Kidney (tissue), 14 donors: ENCODE measurements around the gene IMPA2. TPM values are rescaled to one million over a fixed set of nuclear protein-coding genes. Genes with fewer than 3 reads are reported as not detected.

Experiments
- DNase-seq, 5 donors: peaks; one replicate each; pipeline ENCODE4 v3.0.0-alpha.2; 2013 to 2020
- FAIRE-seq: peaks from 2 replicates; lab custom pipeline; 2012; peaks lifted over from hg19 to GRCh38; lab: Jason Lieb, UNC
- H3K27ac ChIP-seq, 2 donors: one replicate each; pipeline ENCODE4 v1.7.0; 2013; ENCODE audit warnings: low read depth in 2 of 2, low read length in 2 of 2, inconsistent platforms in 1 of 2
- H3K27me3 ChIP-seq: one replicate; pipeline ENCODE4 v1.7.1; 2013; ENCODE audit warnings: low read length, inconsistent platforms; ENCODE audit not compliant: control insufficient read depth, insufficient read depth
- H3K36me3 ChIP-seq, 3 donors: one replicate each; pipeline versions ENCODE4 v1.7.0 to v1.7.1; 2013; ENCODE audit warnings: low read length in 3 of 3, control low read depth in 1 of 3, inconsistent platforms in 1 of 3; ENCODE audit not compliant: insufficient read depth in 3 of 3, control insufficient read depth in 2 of 3
- H3K4me1 ChIP-seq, 3 donors: one replicate each; pipeline versions ENCODE4 v1.7.0 to v1.7.1; 2013; ENCODE audit warnings: low read length in 3 of 3, inconsistent platforms in 1 of 3, low read depth in 1 of 3; ENCODE audit not compliant: control insufficient read depth in 2 of 3, insufficient read depth in 2 of 3
- H3K4me3 ChIP-seq, 3 donors: one replicate each; pipeline versions ENCODE4 v1.7.0 to v1.8.1; 2013; ENCODE audit warnings: low read length in 3 of 3, control low read depth in 1 of 3, inconsistent platforms in 1 of 3
- H3K9ac ChIP-seq, 3 donors: one replicate each; pipeline versions ENCODE4 v1.7.0 to v1.7.1; 2013; ENCODE audit warnings: low read length in 3 of 3, control low read depth in 1 of 3, inconsistent platforms in 1 of 3
- H3K9me3 ChIP-seq, 3 donors: one replicate each; pipeline versions ENCODE4 v1.7.0 to v1.7.1; 2013; ENCODE audit warnings: low read length in 3 of 3, control low read depth in 1 of 3, inconsistent platforms in 1 of 3; ENCODE audit not compliant: control insufficient read depth in 2 of 3, insufficient read depth in 1 of 3
- intact Hi-C: fragments of 100-400 bp; cut with DNase I; formaldehyde crosslinking; loops from one replicate; pipeline ENCODE4 v1.11.1; 2022
- polyA plus RNA-seq: library from polyadenylated mRNA; stranded (reverse); fragments of 350-450 nt; fragmentation: Illumina TruSeq; extraction: RNeasy Lipid Tissue Mini Kit (QIAGEN cat#74804); gene quantifications from one replicate; pipeline ENCODE4 v1.2.3, GENCODE V29; 2014; ENCODE audit warnings: low read depth, low replicate concordance; ENCODE audit not compliant: insufficient read depth
- total RNA-seq: library from RNA; stranded (reverse); fragmentation: NEBNext Ultra II Directional; extraction: Animal tissue kit (Norgen Biotek cat#: 25700); gene quantifications from one replicate; pipeline ENCODE4 v1.2.1, GENCODE V29; 2021
- TF ChIP-seq, protein P1 (sequence below): IDR thresholded peaks from 3 replicates; pipeline ENCODE4 v1.5.1; 2012; ENCODE audit warnings: mild to moderate bottlenecking, moderate library complexity, borderline replicate concordance; ENCODE audit not compliant: insufficient read depth; ENCODE audit errors: extremely low read depth
- donor health status: control.
- donor health status: control.
- donor health status: control.
- donor health status: control.
- donor health status: control.
- donor health status: DM: yes; HTN: yes; CAD: no.
- donor health status: Normal renal cell carcinoma (clear cell type).

IMPA2 gene
- total and polyA plus RNA-seq, 2 donors from 2014 or later: 157 to 348 TPM

DNA sequence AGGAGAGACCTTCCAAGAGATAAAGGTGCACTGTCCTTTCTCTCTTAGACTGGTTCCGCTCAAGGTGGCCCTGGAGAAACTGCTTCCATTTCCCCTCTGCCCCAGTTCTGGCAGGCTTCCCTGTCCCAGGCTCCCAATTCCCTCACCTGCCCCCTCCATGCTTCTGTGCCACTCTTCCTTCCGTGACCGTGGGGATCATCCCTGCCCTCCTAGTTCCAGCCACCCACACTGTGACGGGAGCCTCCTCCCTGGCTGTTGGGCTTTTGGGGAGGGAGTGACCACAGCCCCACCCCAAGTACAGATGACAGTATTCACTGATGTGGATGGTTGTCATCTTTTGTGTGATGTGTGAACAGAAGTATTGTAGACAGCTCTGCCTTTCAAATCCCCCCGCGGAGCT, 2.8 kb downstream of the IMPA2 start:
- peaks cover 4 to 27% (median 24%) of the 10 kb centered on the region in 3 donors for H3K4me1 ChIP-seq
- H3K9me3 ChIP-seq: no peaks in the 10 kb centered on the region
- no peaks in the 10 kb centered on the region for H3K36me3 ChIP-seq
- TF ChIP-seq, protein P1, sequence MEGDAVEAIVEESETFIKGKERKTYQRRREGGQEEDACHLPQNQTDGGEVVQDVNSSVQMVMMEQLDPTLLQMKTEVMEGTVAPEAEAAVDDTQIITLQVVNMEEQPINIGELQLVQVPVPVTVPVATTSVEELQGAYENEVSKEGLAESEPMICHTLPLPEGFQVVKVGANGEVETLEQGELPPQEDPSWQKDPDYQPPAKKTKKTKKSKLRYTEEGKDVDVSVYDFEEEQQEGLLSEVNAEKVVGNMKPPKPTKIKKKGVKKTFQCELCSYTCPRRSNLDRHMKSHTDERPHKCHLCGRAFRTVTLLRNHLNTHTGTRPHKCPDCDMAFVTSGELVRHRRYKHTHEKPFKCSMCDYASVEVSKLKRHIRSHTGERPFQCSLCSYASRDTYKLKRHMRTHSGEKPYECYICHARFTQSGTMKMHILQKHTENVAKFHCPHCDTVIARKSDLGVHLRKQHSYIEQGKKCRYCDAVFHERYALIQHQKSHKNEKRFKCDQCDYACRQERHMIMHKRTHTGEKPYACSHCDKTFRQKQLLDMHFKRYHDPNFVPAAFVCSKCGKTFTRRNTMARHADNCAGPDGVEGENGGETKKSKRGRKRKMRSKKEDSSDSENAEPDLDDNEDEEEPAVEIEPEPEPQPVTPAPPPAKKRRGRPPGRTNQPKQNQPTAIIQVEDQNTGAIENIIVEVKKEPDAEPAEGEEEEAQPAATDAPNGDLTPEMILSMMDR: no peak
- FAIRE-seq (no peak), DNase-seq (peak in 2 of 5 donors; percentile 31 to 38)
- H3K27me3 ChIP-seq: no peaks in the 10 kb centered on the region
- H3K27ac ChIP-seq: peak overlapping the region; percentile 55 to 71
- intact Hi-C loops: no loop called here
- peak overlapping the region in 2 of 3 donors; percentile 25 to 95 for H3K9ac ChIP-seq
- peak overlapping the region in 2 of 3 donors; percentile 71 to 94 for H3K4me3 ChIP-seq

DNA sequence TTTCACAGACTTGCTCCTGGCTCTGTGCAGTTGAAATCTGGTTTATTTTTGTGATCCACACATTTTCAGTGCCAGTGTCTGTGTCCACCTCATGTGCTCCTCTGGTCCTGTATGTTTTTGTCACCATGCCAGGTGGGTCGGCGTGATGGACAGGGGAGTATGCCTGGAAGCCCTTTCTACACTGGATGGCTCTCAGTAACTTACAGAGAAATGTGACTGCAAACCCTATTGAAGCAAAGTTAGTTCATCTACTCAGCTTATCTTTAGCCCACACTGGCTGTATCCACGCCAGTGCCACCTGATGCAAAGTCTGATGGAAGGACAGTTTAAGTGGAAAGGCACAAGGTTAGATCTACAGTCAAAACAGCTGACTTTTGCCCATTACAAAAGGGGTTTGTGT, 4.3 kb downstream of the IMPA2 start:
- H3K27ac ChIP-seq: peak overlapping the region in 1 of 2 donors; percentile 79
- H3K9me3 ChIP-seq: no peaks in the 10 kb centered on the region
- no peaks in the 10 kb centered on the region for H3K36me3 ChIP-seq
- peak in 2 of 5 donors; percentile 24 to 28 for DNase-seq
- peaks cover 4 to 35% (median 32%) of the 10 kb centered on the region in 3 donors for H3K4me1 ChIP-seq
- FAIRE-seq: no peak
- H3K4me3 ChIP-seq: peak overlapping the region in 1 of 3 donors; percentile 45
- no peaks in the 10 kb centered on the region for H3K27me3 ChIP-seq
- TF ChIP-seq, protein P1: no peak
- H3K9ac ChIP-seq: peak overlapping the region in 1 of 3 donors; percentile 59
- intact Hi-C loops: no loop called here

DNA sequence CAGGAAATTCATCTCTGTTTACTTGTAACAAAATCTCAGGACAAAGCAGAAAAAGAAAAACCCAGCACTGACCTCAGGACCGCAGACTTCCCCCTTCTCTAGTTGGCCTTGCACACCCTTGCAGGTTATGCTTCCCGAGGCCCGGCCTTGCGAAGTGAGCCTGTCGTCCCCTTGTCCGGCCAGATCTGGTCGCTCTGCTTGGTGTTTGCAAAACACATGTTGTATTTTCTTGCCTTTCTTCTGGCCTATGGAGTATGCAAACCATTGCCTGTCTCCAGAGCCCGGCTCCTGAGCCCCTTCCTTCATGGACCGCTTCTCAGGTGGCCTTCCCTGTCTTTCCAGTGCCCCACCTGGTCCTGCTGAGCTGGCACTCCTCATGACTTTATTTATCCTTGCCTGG, 4.8 kb downstream of the IMPA2 start:
- Histone ChIP-seq H3K4me1 (peaks cover 4 to 40% (median 37%) of the 10 kb centered on the region in 3 donors), H3K36me3 (no peaks in the 10 kb centered on the region), H3K4me3 (peak overlapping the region in 1 of 3 donors; percentile 45), H3K27ac (peak overlapping the region; percentile 74 to 79), H3K9me3 (no peaks in the 10 kb centered on the region), H3K9ac (peak overlapping the region in 1 of 3 donors; percentile 59), H3K27me3 (no peaks in the 10 kb centered on the region)
- DNase-seq (peak in 2 of 5 donors; percentile 47 to 62), FAIRE-seq (no peak)
- intact Hi-C loops: no loop called here
- TF ChIP-seq, protein P1: no peak

DNA sequence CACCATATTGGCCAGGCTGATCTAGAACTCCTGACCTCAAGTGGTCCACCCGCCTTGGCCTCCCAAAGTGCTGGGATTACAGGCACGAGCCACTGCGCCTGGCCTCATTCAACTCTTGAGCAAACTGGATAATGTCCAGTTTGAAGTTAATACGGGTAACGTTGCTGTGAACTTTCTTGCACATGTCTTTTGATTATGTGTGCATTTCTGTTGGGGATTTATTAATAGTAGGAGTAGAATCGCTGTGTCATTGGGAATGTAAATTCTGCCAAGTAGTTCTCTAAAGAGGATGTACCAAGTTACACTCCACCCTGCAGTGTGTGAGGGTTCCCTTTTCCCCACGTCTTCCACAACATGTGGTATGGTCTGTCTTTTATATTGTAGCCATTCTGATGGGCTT, 6.2 kb downstream of the IMPA2 start:
- Histone ChIP-seq H3K27me3 (no peaks in the 10 kb centered on the region), H3K4me1 (peaks cover 7 to 52% (median 50%) of the 10 kb centered on the region in 3 donors), H3K4me3 (no peak overlapping the region), H3K27ac (peak overlapping the region in 1 of 2 donors; percentile 38), H3K9ac (no peak overlapping the region), H3K9me3 (no peaks in the 10 kb centered on the region), H3K36me3 (no peaks in the 10 kb centered on the region)
- DNase-seq (peak in 1 of 5 donors; percentile 8), FAIRE-seq (no peak)
- intact Hi-C loops: no loop called here
- TF ChIP-seq, protein P1: no peak
